ENCODE results near the gene LPCAT2. TPM values are rescaled to one million over a fixed set of nuclear protein-coding genes. Genes with fewer than 3 reads are reported as not detected.
A peak's percentile ranks its signal among the peaks of the same experiment; 100 is the strongest.

Gene LPCAT2
- polyA plus RNA-seq, 2 of the 4 experiments (the other 2 are of a cell fraction): 8.0 to 16.3 TPM

GRCh38 chr16:55498101-55498500 is 10.8 kb upstream of the LPCAT2 start:
- Histone ChIP-seq H3K4me3 (no peak overlapping the region), H3K9me3 (no peaks in the 10 kb centered on the region), H3K4me1 (peaks cover 16% of the 10 kb centered on the region), H3K27ac (no peak overlapping the region), H3K4me2 (no peak overlapping the region)
- ChIA-PET POLR2A (no interaction called here), CTCF (no interaction called here)
- DNase-seq (ENCODE audit: low read depth in 1 of 2, low spot score in 1 of 2): no peak
- 91% methylated on average over 5 of the region's 6 CpGs for WGBS (ENCODE audit: missing lambda C conversion rate)
- TF ChIP-seq RNF2 (IDR thresholded peaks at IDR 0.05; ENCODE audit: borderline replicate concordance, low read depth) (no peak), EHMT2 (IDR thresholded peaks at IDR 0.05; ENCODE audit: low read depth) (no peak), HMGXB4 (CRISPR knock-in tag; IDR thresholded peaks at IDR 0.05; ENCODE audit: borderline replicate concordance) (no peak), JUN (IDR thresholded peaks at IDR 0.05) (no peak), FOSB (CRISPR knock-in tag; IDR thresholded peaks at IDR 0.05) (no peak), HOXB13 (CRISPR knock-in tag; IDR thresholded peaks at IDR 0.05; ENCODE audit: low read depth) (no peak), HOXA7 (CRISPR knock-in tag; IDR thresholded peaks at IDR 0.05) (no peak), ELK1 (IDR thresholded peaks at IDR 0.05; ENCODE audit: low read depth, low read length) (no peak), CTCF (IDR thresholded peaks at IDR 0.05) (no peak), ZC3H11A (IDR thresholded peaks at IDR 0.05) (no peak), CBX2 (IDR thresholded peaks at IDR 0.05; ENCODE audit: borderline replicate concordance, low read depth) (no peak), EHF (CRISPR knock-in tag; IDR thresholded peaks at IDR 0.05) (no peak), FOSL2 (IDR thresholded peaks at IDR 0.05) (no peak), FOSL2 (CRISPR knock-in tag; IDR thresholded peaks at IDR 0.05) (no peak)
- TF ChIP-seq, protein P1, sequence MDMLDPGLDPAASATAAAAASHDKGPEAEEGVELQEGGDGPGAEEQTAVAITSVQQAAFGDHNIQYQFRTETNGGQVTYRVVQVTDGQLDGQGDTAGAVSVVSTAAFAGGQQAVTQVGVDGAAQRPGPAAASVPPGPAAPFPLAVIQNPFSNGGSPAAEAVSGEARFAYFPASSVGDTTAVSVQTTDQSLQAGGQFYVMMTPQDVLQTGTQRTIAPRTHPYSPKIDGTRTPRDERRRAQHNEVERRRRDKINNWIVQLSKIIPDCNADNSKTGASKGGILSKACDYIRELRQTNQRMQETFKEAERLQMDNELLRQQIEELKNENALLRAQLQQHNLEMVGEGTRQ (IDR thresholded peaks at IDR 0.05): no peak
- no peak for ATAC-seq
- FAIRE-seq: no peak

- no peak for FAIRE-seq
- no peak for TF ChIP-seq GATA3 (IDR thresholded peaks at IDR 0.05; ENCODE audit: borderline replicate concordance)
- TF ChIP-seq RNF2 (IDR thresholded peaks at IDR 0.05; ENCODE audit: borderline replicate concordance, low read depth): no peak
- TF ChIP-seq NR3C1 (IDR thresholded peaks at IDR 0.05): no peak
- DNase-seq (ENCODE audit: low read depth in 1 of 2, low spot score in 1 of 2): no peak
- Histone ChIP-seq H3K4me1 (peaks cover 18% of the 10 kb centered on the region), H3K27ac (no peak overlapping the region), H3K9me3 (no peaks in the 10 kb centered on the region), H3K4me2 (no peak overlapping the region), H3K4me3 (no peak overlapping the region)
- ChIA-PET POLR2A (no interaction called here), CTCF (no interaction called here)
- 52% methylated on average over 3 of the region's 3 CpGs for WGBS (ENCODE audit: missing lambda C conversion rate)
- ATAC-seq: no peak
Measured at GRCh38 chr16:55499281-55499680, 9.6 kb upstream of the LPCAT2 start.

GRCh38 chr16:55499951-55500529 is 8.8 kb upstream of the LPCAT2 start:
- no peak for FAIRE-seq
- TF ChIP-seq CHD2 (IDR thresholded peaks at IDR 0.05; ENCODE audit: low read length, partially characterized antibody): no peak
- no peak for TF ChIP-seq HOXB13 (CRISPR knock-in tag; IDR thresholded peaks at IDR 0.05; ENCODE audit: low read depth)
- TF ChIP-seq HEYL (CRISPR knock-in tag; IDR thresholded peaks at IDR 0.05): no peak
- TF ChIP-seq, protein P2, sequence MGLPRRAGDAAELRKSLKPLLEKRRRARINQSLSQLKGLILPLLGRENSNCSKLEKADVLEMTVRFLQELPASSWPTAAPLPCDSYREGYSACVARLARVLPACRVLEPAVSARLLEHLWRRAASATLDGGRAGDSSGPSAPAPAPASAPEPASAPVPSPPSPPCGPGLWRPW (IDR thresholded peaks at IDR 0.05): no peak
- no peak for TF ChIP-seq E2F6 (IDR thresholded peaks at IDR 0.05; ENCODE audit: borderline replicate concordance, low read depth)
- no peak for TF ChIP-seq KDM5A (IDR thresholded peaks at IDR 0.05)
- TF ChIP-seq, protein P3, sequence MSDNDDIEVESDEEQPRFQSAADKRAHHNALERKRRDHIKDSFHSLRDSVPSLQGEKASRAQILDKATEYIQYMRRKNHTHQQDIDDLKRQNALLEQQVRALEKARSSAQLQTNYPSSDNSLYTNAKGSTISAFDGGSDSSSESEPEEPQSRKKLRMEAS (IDR thresholded peaks at IDR 0.05): no peak
- TF ChIP-seq, protein P1 (IDR thresholded peaks at IDR 0.05): no peak
- TF ChIP-seq TP53 (CRISPR knock-in tag; IDR thresholded peaks at IDR 0.05): no peak
- no peak for TF ChIP-seq BCL3 (IDR thresholded peaks at IDR 0.05)

More at GRCh38 chr16:55499951-55500529, 8.8 kb upstream of the LPCAT2 start:
- Histone ChIP-seq H3K4me2 (no peak overlapping the region), H3K9me3 (no peaks in the 10 kb centered on the region), H3K4me1 (peaks cover 18% of the 10 kb centered on the region), H3K27ac (peak overlapping the region in 1 of 2 experiments; percentile 55; a peak in 3 of 6 replicates), H3K4me3 (no peak overlapping the region)
- ChIA-PET POLR2A (no interaction called here), CTCF (interaction anchor here (0.8 to 5.5 kb wide), 3 partner anchors 15 to 35 kb away, joined by 3 to 54 read pairs (median 3); no protein-coding TSS in a partner anchor)
- ATAC-seq (peak in 1 of 2 experiments; percentile 25; a peak in 3 of 6 replicates), DNase-seq (ENCODE audit: low read depth in 1 of 2, low spot score in 1 of 2) (peak in 1 of 2 experiments; percentile 40)
- 88% methylated on average over 10 of the region's 10 CpGs for WGBS (ENCODE audit: missing lambda C conversion rate)
